ENCODE measurements around the gene GPR45.

DNA sequence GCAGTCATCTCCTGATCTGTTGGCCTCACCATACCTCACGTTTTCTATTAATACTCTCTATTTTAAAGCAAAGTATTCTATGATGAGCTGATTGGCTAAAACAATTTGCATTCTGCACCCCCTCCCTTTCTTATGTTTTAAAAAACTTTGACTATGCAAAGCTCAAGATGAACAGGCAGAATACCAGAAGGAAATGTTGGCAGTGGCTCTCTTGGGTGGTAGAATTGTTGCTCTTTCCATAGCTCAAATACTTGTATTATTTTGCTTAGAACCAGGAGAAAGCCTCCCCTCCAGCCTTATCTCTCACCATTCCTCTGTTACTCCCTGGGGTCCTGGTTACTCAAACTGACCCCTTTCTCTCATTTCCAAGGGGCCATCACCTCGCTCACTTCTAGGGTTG, 14.4 kb downstream of the GPR45 start:
- no peak for TF ChIP-seq TAF1 (IDR thresholded peaks at IDR 0.05; ENCODE audit: borderline replicate concordance, insufficient read depth, low read length)
- no peak for TF ChIP-seq POLR2AphosphoS5 (IDR thresholded peaks at IDR 0.05; ENCODE audit: low read depth, low read length)

All from PFSK-1 (cell line).